MCF 10A (cell line): ENCODE data around the gene CCDC9. TPM values are rescaled to one million over a fixed set of nuclear protein-coding genes. Genes with fewer than 3 reads are reported as not detected.
"Not testable (repeated sequence)": the region's sequence is repeated elsewhere in the genome, so short reads cannot be mapped to it uniquely, and the experiment has no call there.

ENCODE experiments used
- BruUV-seq: library from RNA; stranded (reverse); fragments of 400-500 nt; replicated peaks from 2 replicates; lab custom pipeline; 2021; lab: Mats Ljungman, UMichigan
- CTCF ChIA-PET: fragments of 300-600 bp; sonication (Branson Sonifier 250); formaldehyde crosslinking; extraction: SDS; loops from one replicate; lab custom pipeline; 2021; ENCODE audit warnings: antibody characterized with exemption, inconsistent platforms; lab: Yijun Ruan, JAX
- POLR2A ChIA-PET: fragments of 300-600, 350-650 bp; sonication (Branson Sonifier 250); formaldehyde crosslinking; extraction: SDS; loops from one replicate; lab custom pipeline; 2020; ENCODE audit warnings: antibody characterized with exemption, inconsistent platforms; lab: Yijun Ruan, JAX
- DNase-seq: peaks from one replicate; pipeline ENCODE4 v3.0.0-alpha.2; 2018; ENCODE audit not compliant: unreplicated experiment
- H3K27ac Mint-ChIP-seq: one replicate; pipeline ENCODE4 v1.8.0; 2022; ENCODE audit warnings: mild to moderate bottlenecking, low read depth, mixed read lengths; ENCODE audit not compliant: unreplicated experiment
- H3K27me3 Mint-ChIP-seq: one replicate; pipeline ENCODE4 v1.8.0; 2022; ENCODE audit warnings: mixed read lengths; ENCODE audit not compliant: insufficient read depth, unreplicated experiment
- H3K36me3 Mint-ChIP-seq: one replicate; pipeline ENCODE4 v1.8.0; 2022; ENCODE audit warnings: mild to moderate bottlenecking, moderate library complexity, mixed read lengths; ENCODE audit not compliant: insufficient read depth, unreplicated experiment
- H3K4me1 Mint-ChIP-seq: one replicate; pipeline ENCODE4 v1.8.0; 2022; ENCODE audit warnings: mixed read lengths; ENCODE audit not compliant: insufficient read depth, unreplicated experiment
- H3K4me3 Mint-ChIP-seq: one replicate; pipeline ENCODE4 v1.8.0; 2022; ENCODE audit warnings: mild to moderate bottlenecking, moderate library complexity, mixed read lengths; ENCODE audit not compliant: unreplicated experiment
- H3K9me3 Mint-ChIP-seq: one replicate; pipeline ENCODE4 v1.8.0; 2022; ENCODE audit warnings: mixed read lengths; ENCODE audit not compliant: unreplicated experiment
- CTCF ChIP-seq: fragments of 200-600 bp; IDR thresholded peaks from one replicate; pipeline ENCODE4 v1.8.0; 2022; ENCODE audit warnings: antibody characterized with exemption, mild to moderate bottlenecking; ENCODE audit not compliant: unreplicated experiment
- intact Hi-C: fragments of 100-400 bp; cut with micrococcal nuclease; formaldehyde crosslinking; loops from 2 replicates; pipeline ENCODE4 v1.14.1; 2022
- total RNA-seq: library from RNA; stranded (reverse); gene quantifications from 2 replicates; pipeline ENCODE4 v1.2.3, GENCODE V29; 2022

Gene CCDC9
- total RNA-seq, 1 experiment from 2014 or later: 39.0 TPM

- H3K27ac Mint-ChIP-seq: peak overlapping the region; percentile 39
- ChIA-PET CTCF (interaction anchor here (0.6 to 7.5 kb wide), 34 partner anchors 8 to 685 kb away, joined by 3 to 292 read pairs (median 5); partner anchors contain the start of gene CCDC9), POLR2A (interaction anchor here (0.7 to 4.5 kb wide), 7 partner anchors 9 to 116 kb away, joined by 3 to 46 read pairs (median 4); partner anchors contain the start of gene CCDC9)
- BruUV-seq: no TSS peak
- DNase-seq: peak; percentile 81
- H3K27me3 Mint-ChIP-seq: no peaks in the 10 kb centered on the region
- intact Hi-C loops: loop anchor here (1.0 to 10.0 kb wide), 2 partner anchors 98 to 233 kb away; partner anchors contain the start of gene NPAS1
- peaks cover 10% of the 10 kb centered on the region for H3K4me1 Mint-ChIP-seq
- peaks cover 7% of the 10 kb centered on the region for H3K36me3 Mint-ChIP-seq
- TF ChIP-seq CTCF: peak; percentile 86
- H3K4me3 Mint-ChIP-seq: no peak overlapping the region
- H3K9me3 Mint-ChIP-seq: no peaks in the 10 kb centered on the region
Observed at GRCh38 chr19:47247308-47247990, 8.9 kb upstream of the CCDC9 start.

DNA sequence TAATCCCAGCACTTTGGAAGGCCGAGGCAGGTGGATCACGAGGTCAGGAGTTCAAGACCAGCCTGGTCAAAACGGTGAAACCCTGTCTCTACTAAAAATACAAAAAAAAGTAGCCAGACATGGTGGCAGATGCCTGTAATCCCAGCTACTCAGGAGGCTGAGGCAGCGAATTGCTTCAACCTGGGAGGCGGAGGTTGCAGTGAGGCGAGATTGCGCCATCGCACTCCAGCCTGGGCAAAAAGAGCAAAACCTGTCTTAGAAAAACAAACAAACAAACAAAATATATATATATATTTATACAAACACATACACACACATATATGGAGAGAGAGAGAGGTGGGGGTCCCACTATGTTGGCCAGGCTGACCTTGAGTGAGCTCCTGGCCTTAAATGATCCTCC lies 3.3 kb upstream of the CCDC9 start:
- DNase-seq, H3K9me3 Mint-ChIP-seq, H3K4me3 Mint-ChIP-seq, BruUV-seq, H3K27me3 Mint-ChIP-seq, H3K27ac Mint-ChIP-seq, H3K36me3 Mint-ChIP-seq, intact Hi-C loops: not testable (repeated sequence)
- H3K4me1 Mint-ChIP-seq: peaks cover 13% of the 10 kb centered on the region
- POLR2A ChIA-PET: interaction anchor here (0.6 to 2.1 kb wide), 7 partner anchors 9 to 155 kb away, joined by 3 to 9 read pairs (median 7); partner anchors contain the start of gene ZC3H4
- CTCF ChIA-PET: interaction anchor here (0.6 to 2.1 kb wide), 3 partner anchors 9 to 723 kb away, joined by 3 to 10 read pairs (median 3); no protein-coding TSS in a partner anchor

- CTCF ChIA-PET: interaction anchor here (1.1 to 2.1 kb wide), 2 partner anchors 9 to 37 kb away, joined by 3 to 10 read pairs; no protein-coding TSS in a partner anchor
- Mint-ChIP-seq H3K27me3 (no peaks in the 10 kb centered on the region), H3K36me3 (peaks cover 8% of the 10 kb centered on the region), H3K4me3 (no peak overlapping the region), H3K9me3 (no peaks in the 10 kb centered on the region), H3K27ac (no peak overlapping the region), H3K4me1 (peaks cover 16% of the 10 kb centered on the region)
- intact Hi-C loops: no loop called here
- peak; percentile 88 for DNase-seq
- POLR2A ChIA-PET: interaction anchor here (0.6 to 2.1 kb wide), 8 partner anchors 9 to 456 kb away, joined by 3 to 9 read pairs (median 7); partner anchors contain the start of gene ZC3H4
- no TSS peak for BruUV-seq
- no peak for TF ChIP-seq CTCF
Observed at GRCh38 chr19:47253467-47253881, 2.9 kb upstream of the CCDC9 start.

DNA sequence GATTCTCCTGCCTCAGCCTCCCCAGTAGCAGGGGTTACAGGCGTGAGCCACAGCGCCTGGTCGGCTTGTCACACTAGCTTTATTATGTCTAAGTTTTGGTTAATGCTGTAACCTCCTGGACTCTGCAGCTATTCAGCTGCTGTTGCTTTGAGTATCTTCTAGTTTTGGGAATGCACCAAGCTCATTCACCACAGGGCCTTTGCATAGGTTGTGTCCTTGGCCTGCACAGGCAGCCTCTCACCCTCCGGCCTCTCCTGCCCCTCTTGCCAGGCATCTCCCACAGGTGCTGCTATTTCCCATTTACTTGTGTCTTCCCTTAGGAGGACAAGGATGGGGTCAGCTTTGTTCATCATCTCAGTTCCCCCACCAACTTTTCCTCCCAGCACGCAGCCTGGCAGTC lies 2.4 kb upstream of the CCDC9 start:
- no peak for DNase-seq
- TF ChIP-seq CTCF: no peak
- H3K36me3 Mint-ChIP-seq: peaks cover 8% of the 10 kb centered on the region
- no peaks in the 10 kb centered on the region for H3K9me3 Mint-ChIP-seq
- ChIA-PET POLR2A (interaction anchor here (0.6 to 2.1 kb wide), 6 partner anchors 10 to 455 kb away, joined by 3 to 9 read pairs (median 7); partner anchors contain the start of gene ZC3H4), CTCF (interaction anchor here (0.6 to 2.1 kb wide), 3 partner anchors 10 to 208 kb away, joined by 3 to 10 read pairs (median 3); no protein-coding TSS in a partner anchor)
- no TSS peak for BruUV-seq
- peaks cover 21% of the 10 kb centered on the region for H3K4me1 Mint-ChIP-seq
- no peak overlapping the region for H3K27ac Mint-ChIP-seq
- no peak overlapping the region for H3K4me3 Mint-ChIP-seq
- intact Hi-C loops: no loop called here
- H3K27me3 Mint-ChIP-seq: no peaks in the 10 kb centered on the region
